GM23248 (cell line): ENCODE measurements around the gene OPRD1. TPM values are rescaled to one million over a fixed set of nuclear protein-coding genes. Genes with fewer than 3 reads are reported as not detected.
"Not testable (repeated sequence)": the region's sequence is repeated elsewhere in the genome, so short reads cannot be mapped to it uniquely, and the experiment has no call there.

Source experiments
- DNase-seq: peaks from one replicate; pipeline ENCODE4 v3.0.0-alpha.2; 2015
- H2AFZ ChIP-seq: fragments of 200-600 bp; sonication (generic); 2 replicates; pipeline ENCODE4 v1.6.1; 2016; ENCODE audit warnings: antibody characterized with exemption
- H3F3A ChIP-seq: fragments of 200-600 bp; sonication (generic); 2 replicates; pipeline ENCODE4 v1.6.1; 2016; ENCODE audit warnings: mild to moderate bottlenecking, antibody characterized with exemption, mixed run types; ENCODE audit not compliant: insufficient read depth
- H3K27ac ChIP-seq: fragments of 200-600 bp; sonication (generic); 2 replicates; pipeline ENCODE4 v1.5.1; 2016; ENCODE audit warnings: mild to moderate bottlenecking
- H3K27me3 ChIP-seq: fragments of 200-600 bp; sonication (generic); replicated peaks from 2 replicates; pipeline ENCODE4 v1.6.1; 2016; ENCODE audit warnings: mild to moderate bottlenecking; ENCODE audit not compliant: insufficient read depth
- H3K36me3 ChIP-seq: fragments of 200-600 bp; sonication (generic); 2 replicates; pipeline ENCODE4 v1.6.1; 2016; ENCODE audit warnings: low read depth, mild to moderate bottlenecking
- H3K4me1 ChIP-seq: fragments of 200-600 bp; sonication (generic); 2 replicates; pipeline ENCODE4 v1.6.1; 2016; ENCODE audit warnings: mild to moderate bottlenecking; ENCODE audit not compliant: insufficient read depth
- H3K4me2 ChIP-seq: fragments of 200-600 bp; sonication (generic); one replicate; pipeline ENCODE4 v1.6.1; 2016; ENCODE audit warnings: mild to moderate bottlenecking; ENCODE audit not compliant: unreplicated experiment
- H3K4me3 ChIP-seq: fragments of 200-600 bp; sonication (generic); 2 replicates; pipeline ENCODE4 v1.5.1; 2016; ENCODE audit warnings: mild to moderate bottlenecking
- H3K79me2 ChIP-seq: fragments of 200-600 bp; sonication (generic); 2 replicates; pipeline ENCODE4 v1.6.1; 2016; ENCODE audit warnings: mild to moderate bottlenecking; ENCODE audit not compliant: insufficient read depth
- H3K9ac ChIP-seq: fragments of 200-600 bp; sonication (generic); 2 replicates; pipeline ENCODE4 v1.6.1; 2016; ENCODE audit warnings: mild to moderate bottlenecking
- H3K9me2 ChIP-seq: fragments of 200-600 bp; sonication (generic); 2 replicates; pipeline ENCODE4 v1.6.1; 2016; ENCODE audit warnings: mixed run types, mild to moderate bottlenecking, moderate library complexity; ENCODE audit not compliant: insufficient read depth
- H3K9me3 ChIP-seq: fragments of 200-600 bp; sonication (generic); one replicate; pipeline ENCODE4 v1.6.1; 2017; ENCODE audit warnings: low read depth
- H4K20me1 ChIP-seq: fragments of 200-600 bp; sonication (generic); 2 replicates; pipeline ENCODE4 v1.6.0; 2016; ENCODE audit not compliant: insufficient read depth
- EZH2 ChIP-seq: fragments of 200-600 bp; sonication (generic); IDR thresholded peaks from 2 replicates; pipeline ENCODE4 v1.6.1; 2018; ENCODE audit warnings: antibody characterized with exemption, mild to moderate bottlenecking; ENCODE audit not compliant: insufficient read depth, poor library complexity, severe bottlenecking
- EZH2phosphoT487 ChIP-seq: fragments of 200-600 bp; sonication (generic); IDR thresholded peaks from 2 replicates; pipeline ENCODE4 v1.6.1; 2018; ENCODE audit warnings: antibody characterized with exemption, moderate library complexity, mild to moderate bottlenecking, low read depth; ENCODE audit not compliant: insufficient read depth
- WGBS, 2 experiments: methylation state at CpG; one replicate each; pipeline ENCODE4 v1.1.6; 2015 to 2017; ENCODE audit warnings: low lambda C conversion rate in 2 of 2, low coverage in 1 of 2; ENCODE audit errors: missing lambda C conversion rate in 2 of 2; 5-methylcytosine and 5-hydroxymethylcytosine counted together
- in situ Hi-C: fragments of 300-500 bp; cut with MboI; formaldehyde crosslinking; loops from 2 replicates; pipeline ENCODE4 v1.15.0; 2020
- polyA plus RNA-seq: library from polyadenylated mRNA; unstranded; fragments of >200 nt; fragmentation: Nextera tagmentation; extraction: Ambion mirVana; gene quantifications from 2 replicates; pipeline ENCODE4 v1.2.1, GENCODE V29; 2016
- total RNA-seq: library from RNA; depleted of rRNA; stranded (reverse); fragments of >200 nt; shearing (Covaris generic); gene quantifications from 2 replicates; pipeline ENCODE4 v1.2.3, GENCODE V29; 2014

The OPRD1 gene
- total and polyA plus RNA-seq, 2 experiments from 2014 or later, result not detected

DNA sequence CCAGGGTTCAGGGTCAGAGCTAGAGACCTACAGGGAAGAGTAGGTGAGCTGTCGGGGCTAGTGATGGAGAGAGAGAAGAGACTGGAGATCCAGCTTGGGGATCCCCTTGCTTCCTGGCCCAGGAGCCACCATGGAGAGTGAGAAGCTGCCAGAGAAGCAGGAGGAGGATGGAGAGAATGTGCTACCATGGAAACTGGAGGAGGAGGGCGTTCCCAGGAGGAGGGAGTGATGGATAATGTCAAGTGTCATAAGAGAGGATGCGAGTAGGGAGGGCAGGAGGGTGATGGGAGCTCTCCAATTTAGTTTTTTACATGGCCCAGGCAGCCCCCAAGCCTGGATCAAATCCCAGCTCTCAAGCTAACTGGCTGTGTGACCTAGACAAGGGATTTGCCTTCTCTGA, 55.9 kb downstream of the OPRD1 start:
- Histone ChIP-seq H3K9ac (no peak overlapping the region), H3F3A (no peaks in the 10 kb centered on the region)
- in situ Hi-C loops, result no loop called here

DNA sequence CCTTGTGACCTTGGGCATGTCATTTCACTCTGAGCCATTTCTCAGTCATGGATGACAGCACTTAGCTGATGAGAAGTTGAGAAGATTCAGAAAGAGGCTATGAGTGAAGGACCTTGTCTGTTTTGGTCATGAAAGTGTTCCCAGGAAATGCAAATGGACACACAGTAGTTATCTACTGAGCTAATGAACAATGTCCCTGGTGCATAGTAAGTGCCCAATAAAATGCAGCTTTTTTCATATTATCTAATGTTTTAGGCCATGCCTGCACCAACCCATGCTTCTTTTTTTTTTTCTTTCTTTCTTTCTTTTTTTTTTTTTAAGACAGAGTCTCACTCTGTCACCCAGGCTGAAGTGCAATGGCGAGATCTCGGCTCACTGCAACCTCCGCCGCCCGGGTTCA, 58.0 kb downstream of the OPRD1 start:
- Histone ChIP-seq H3K9ac (no peak overlapping the region), H3K4me1 (no peaks in the 10 kb centered on the region), H3K27me3 (no peaks in the 10 kb centered on the region; the same call in 1 of the 2 replicates), H3K4me2 (no peak overlapping the region), H3K27ac (no peak overlapping the region), H3K9me3 (no peaks in the 10 kb centered on the region), H3K4me3 (no peak overlapping the region), H4K20me1 (no peaks in the 10 kb centered on the region), H3K79me2 (no peaks in the 10 kb centered on the region), H2AFZ (no peak overlapping the region), H3K36me3 (no peaks in the 10 kb centered on the region), H3F3A (no peaks in the 10 kb centered on the region), H3K9me2 (no peaks in the 10 kb centered on the region)
- in situ Hi-C loops, result no loop called here
- no peak for DNase-seq
- TF ChIP-seq EZH2phosphoT487 (no peak), EZH2 (no peak)
- WGBS, 2 experiments, result 74 to 86% methylated on average over 5 of the region's 5 CpGs

More for the DNA sequence above, 55.9 kb downstream of the OPRD1 start:
- no peak overlapping the region for H2AFZ ChIP-seq
- no peaks in the 10 kb centered on the region; the same call in 1 of the 2 replicates for H3K27me3 ChIP-seq
- whole genome bisulfite sequencing, 2 experiments, result 59 to 73% methylated on average over 3 of the region's 3 CpGs
- no peak for TF ChIP-seq EZH2
- no peak for TF ChIP-seq EZH2phosphoT487
- no peak overlapping the region for H3K4me3 ChIP-seq
- DNase-seq, result no peak
- no peak overlapping the region for H3K4me2 ChIP-seq
- H3K9me3 ChIP-seq, result no peaks in the 10 kb centered on the region
- H4K20me1 ChIP-seq, result no peaks in the 10 kb centered on the region
- no peaks in the 10 kb centered on the region for H3K79me2 ChIP-seq
- no peaks in the 10 kb centered on the region for H3K4me1 ChIP-seq
- no peak overlapping the region for H3K27ac ChIP-seq
- H3K36me3 ChIP-seq, result no peaks in the 10 kb centered on the region
- H3K9me2 ChIP-seq, result no peaks in the 10 kb centered on the region

DNA sequence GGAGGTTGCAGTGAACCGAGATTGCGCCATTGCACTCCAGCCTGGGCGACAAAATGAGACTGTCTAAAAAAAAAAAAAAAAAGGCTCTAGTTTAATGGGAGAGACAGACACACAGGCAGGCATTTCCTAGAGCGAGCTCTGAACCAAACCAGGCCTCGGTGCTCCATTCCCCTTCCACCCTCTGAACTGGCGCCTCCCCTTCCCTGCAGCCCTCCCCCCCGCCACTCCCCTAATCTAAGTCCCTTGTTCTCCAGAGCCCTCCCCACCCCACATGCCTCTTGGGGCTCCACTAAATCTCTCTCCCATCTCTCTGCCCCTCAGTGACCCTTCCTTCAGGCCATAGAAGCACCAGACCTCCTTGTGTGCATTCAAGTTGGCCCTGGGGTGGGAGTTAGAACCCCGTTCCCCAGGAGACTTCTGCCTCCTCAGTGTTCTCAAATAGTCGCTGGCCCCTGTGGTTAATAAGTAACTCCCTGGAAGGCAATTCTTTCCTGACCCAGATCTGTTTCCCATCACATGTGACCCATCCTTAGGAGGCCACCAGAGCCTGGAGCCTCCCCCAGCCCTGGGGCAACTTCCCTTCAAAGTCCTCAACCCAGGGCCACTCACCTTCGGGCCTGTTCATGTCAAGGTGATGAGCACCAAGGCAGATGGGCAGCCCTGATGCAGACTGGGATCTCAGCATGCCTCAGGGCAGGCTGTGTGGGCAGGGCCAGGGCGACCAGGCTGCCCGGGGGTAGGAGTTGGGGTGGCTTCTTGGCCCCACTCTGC, 59.8 kb downstream of the OPRD1 start:
- no peaks in the 10 kb centered on the region for H3K36me3 ChIP-seq
- no peaks in the 10 kb centered on the region for H3K4me1 ChIP-seq
- no peaks in the 10 kb centered on the region for H3K9me2 ChIP-seq
- H4K20me1 ChIP-seq, result no peaks in the 10 kb centered on the region
- 77 to 78% methylated on average over 8 to 12 of the region's 12 CpGs for WGBS, 2 experiments
- TF ChIP-seq EZH2 (no peak), EZH2phosphoT487 (no peak)
- no peak overlapping the region for H3K27ac ChIP-seq
- H3K9me3 ChIP-seq, result no peaks in the 10 kb centered on the region
- H3K9ac ChIP-seq, result no peak overlapping the region
- in situ Hi-C loops, result no loop called here
- H3K4me2 ChIP-seq, result no peak overlapping the region
- H3F3A ChIP-seq, result no peaks in the 10 kb centered on the region
- H3K4me3 ChIP-seq, result no peak overlapping the region
- no peak overlapping the region for H2AFZ ChIP-seq
- no peak for DNase-seq
- H3K79me2 ChIP-seq, result no peaks in the 10 kb centered on the region
- H3K27me3 ChIP-seq, result no peaks in the 10 kb centered on the region; the same call in 1 of the 2 replicates

DNA sequence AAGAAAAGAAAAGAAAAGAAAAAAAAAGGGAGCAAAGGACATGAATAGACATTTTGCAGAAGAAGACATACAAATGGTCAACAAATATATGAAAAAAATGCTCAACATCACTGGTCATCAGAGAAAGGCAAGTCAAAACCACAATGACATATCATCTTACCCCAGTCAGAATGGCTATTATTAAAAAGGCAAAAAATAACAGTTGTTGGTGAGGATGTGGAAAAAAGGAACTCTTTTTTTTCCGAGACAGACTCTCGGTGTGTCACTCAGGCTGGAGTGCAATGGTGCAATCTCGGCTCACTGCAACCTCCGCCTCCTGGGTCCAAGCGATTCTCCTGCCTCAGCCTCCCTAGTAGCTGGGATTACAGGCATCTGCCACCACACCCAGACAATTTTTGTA, 63.2 kb downstream of the OPRD1 start:
- DNase-seq, H2AFZ ChIP-seq, H3F3A ChIP-seq, H3K27me3 ChIP-seq, H3K36me3 ChIP-seq, H3K79me2 ChIP-seq, H3K4me1 ChIP-seq, H3K4me3 ChIP-seq, H4K20me1 ChIP-seq, H3K9ac ChIP-seq, H3K4me2 ChIP-seq, H3K9me3 ChIP-seq, H3K9me2 ChIP-seq, H3K27ac ChIP-seq: not testable (repeated sequence)
- 91 to 92% methylated on average over 4 to 5 of the region's 5 CpGs for WGBS, 2 experiments
- in situ Hi-C loops, result loop anchor here (5.0 kb wide), 1 partner anchor 88 kb away; no protein-coding TSS in a partner anchor
